Astrocyte (in vitro differentiated cells and primary cell): ENCODE data around the gene PPP1R11. TPM values are rescaled to one million over a fixed set of nuclear protein-coding genes. Genes with fewer than 3 reads are reported as not detected.

Experiments
- DNase-seq: peaks from one replicate; pipeline ENCODE4 v3.0.0-alpha.2; 2010; ENCODE audit warnings: low read depth
- FAIRE-seq: peaks from 2 replicates; lab custom pipeline; 2011; peaks lifted over from hg19 to GRCh38; lab: Jason Lieb, UNC
- H2AFZ ChIP-seq: 2 replicates; pipeline ENCODE4 v1.6.0; 2012; ENCODE audit warnings: low read depth, low read length, inconsistent platforms
- H3K27ac ChIP-seq: 2 replicates; pipeline ENCODE4 v1.5.1; 2011; ENCODE audit warnings: low read depth, low read length, inconsistent platforms
- H3K27me3 ChIP-seq: 2 replicates; pipeline ENCODE4 v1.6.0; 2011; ENCODE audit warnings: low read length, inconsistent platforms; ENCODE audit not compliant: insufficient read depth
- H3K36me3 ChIP-seq: 2 replicates; pipeline ENCODE4 v1.5.1; 2011; ENCODE audit warnings: low read length, inconsistent platforms; ENCODE audit not compliant: insufficient read depth
- H3K4me1 ChIP-seq: 2 replicates; pipeline ENCODE4 v1.5.1; 2011; ENCODE audit warnings: low read length, inconsistent platforms; ENCODE audit not compliant: insufficient read depth
- H3K4me2 ChIP-seq: 2 replicates; pipeline ENCODE4 v1.6.0; 2012; ENCODE audit warnings: low read length, inconsistent platforms
- H3K4me3 ChIP-seq: 2 replicates; pipeline ENCODE4 v1.5.1; 2011; ENCODE audit warnings: low read depth, mild to moderate bottlenecking, low read length, inconsistent platforms; ENCODE audit not compliant: insufficient read depth
- H3K79me2 ChIP-seq: 2 replicates; pipeline ENCODE4 v1.6.0; 2012; ENCODE audit warnings: mild to moderate bottlenecking, low read length, inconsistent platforms; ENCODE audit not compliant: insufficient read depth
- H3K9ac ChIP-seq: 2 replicates; pipeline ENCODE4 v1.6.0; 2012; ENCODE audit warnings: mild to moderate bottlenecking, low read length, inconsistent platforms
- H3K9me3 ChIP-seq: 2 replicates; pipeline ENCODE4 v1.5.1; 2012; ENCODE audit warnings: low read depth, mild to moderate bottlenecking, low read length, inconsistent platforms; ENCODE audit not compliant: insufficient read depth
- H4K20me1 ChIP-seq: 2 replicates; pipeline ENCODE4 v1.6.0; 2012; ENCODE audit warnings: low read length, inconsistent platforms; ENCODE audit not compliant: insufficient read depth
- H3K27ac Mint-ChIP-seq: one replicate; pipeline ENCODE4 v1.8.0; 2021; ENCODE audit warnings: mild to moderate bottlenecking, mixed read lengths; ENCODE audit not compliant: unreplicated experiment
- H3K27me3 Mint-ChIP-seq: one replicate; pipeline ENCODE4 v1.8.0; 2021; ENCODE audit warnings: low read depth, mixed read lengths; ENCODE audit not compliant: unreplicated experiment
- H3K36me3 Mint-ChIP-seq: one replicate; pipeline ENCODE4 v1.8.0; 2021; ENCODE audit warnings: low read depth, mixed read lengths; ENCODE audit not compliant: unreplicated experiment
- H3K4me1 Mint-ChIP-seq: one replicate; pipeline ENCODE4 v1.8.0; 2021; ENCODE audit warnings: low read depth, mixed read lengths; ENCODE audit not compliant: unreplicated experiment
- H3K4me3 Mint-ChIP-seq: one replicate; pipeline ENCODE4 v1.8.0; 2021; ENCODE audit warnings: mild to moderate bottlenecking, moderate library complexity, mixed read lengths; ENCODE audit not compliant: unreplicated experiment
- H3K9me3 Mint-ChIP-seq: one replicate; pipeline ENCODE4 v1.8.0; 2021; ENCODE audit warnings: mild to moderate bottlenecking, mixed read lengths; ENCODE audit not compliant: unreplicated experiment
- CTCF ChIP-seq: IDR thresholded peaks from 2 replicates; pipeline ENCODE4 v1.5.1; 2011; ENCODE audit warnings: low read depth, mild to moderate bottlenecking, inconsistent platforms, low read length, moderate library complexity; ENCODE audit not compliant: insufficient read depth
- EZH2 ChIP-seq: IDR thresholded peaks from 2 replicates; pipeline ENCODE4 v1.6.1; 2012; ENCODE audit warnings: mild to moderate bottlenecking, low read length, inconsistent platforms; ENCODE audit not compliant: insufficient read depth
- total RNA-seq: library from RNA; stranded (reverse); gene quantifications from 2 replicates; pipeline ENCODE4 v1.2.1, GENCODE V29; 2021

The PPP1R11 gene
- total RNA-seq, 1 donor from 2014 or later: 37.8 TPM

- no peaks in the 10 kb centered on the region for H4K20me1 ChIP-seq
- no peaks in the 10 kb centered on the region for H3K36me3 Mint-ChIP-seq
- H3K9ac ChIP-seq: no peak overlapping the region
- H3K27me3 Mint-ChIP-seq: no peaks in the 10 kb centered on the region
- H3K27ac Mint-ChIP-seq: no peak overlapping the region
- no peak overlapping the region for H3K27ac ChIP-seq
- FAIRE-seq (no peak), DNase-seq (no peak)
- H3K4me3 ChIP-seq: no peak overlapping the region
- H3K79me2 ChIP-seq: peaks cover 3% of the 10 kb centered on the region
- no peak overlapping the region for H2AFZ ChIP-seq
- no peaks in the 10 kb centered on the region for H3K27me3 ChIP-seq
- no peaks in the 10 kb centered on the region for H3K9me3 Mint-ChIP-seq
- H3K4me2 ChIP-seq: no peak overlapping the region
- no peaks in the 10 kb centered on the region for H3K4me1 Mint-ChIP-seq
- H3K36me3 ChIP-seq: no peaks in the 10 kb centered on the region
- H3K4me1 ChIP-seq: no peaks in the 10 kb centered on the region
- H3K9me3 ChIP-seq: no peaks in the 10 kb centered on the region
- no peak overlapping the region for H3K4me3 Mint-ChIP-seq
- no peak for TF ChIP-seq CTCF
- no peak for TF ChIP-seq EZH2
Measured at GRCh38 chr6:30035784-30036183, 31.2 kb upstream of the PPP1R11 start.

GRCh38 chr6:30037182-30037788, 29.7 kb upstream of the PPP1R11 start:
- Histone ChIP-seq H3K4me1 (no peaks in the 10 kb centered on the region), H4K20me1 (no peaks in the 10 kb centered on the region), H2AFZ (no peak overlapping the region), H3K27me3 (no peaks in the 10 kb centered on the region), H3K27ac (no peak overlapping the region), H3K4me2 (no peak overlapping the region), H3K36me3 (no peaks in the 10 kb centered on the region), H3K79me2 (peaks cover 3% of the 10 kb centered on the region), H3K4me3 (no peak overlapping the region), H3K9ac (no peak overlapping the region), H3K9me3 (no peaks in the 10 kb centered on the region)
- peaks cover 3% of the 10 kb centered on the region for H3K4me1 Mint-ChIP-seq
- FAIRE-seq: peak; percentile 17
- no peaks in the 10 kb centered on the region for H3K9me3 Mint-ChIP-seq
- no peaks in the 10 kb centered on the region for H3K27me3 Mint-ChIP-seq
- H3K4me3 Mint-ChIP-seq: no peak overlapping the region
- no peaks in the 10 kb centered on the region for H3K36me3 Mint-ChIP-seq
- TF ChIP-seq EZH2 (no peak), CTCF (peak; percentile 62)
- no peak for DNase-seq
- no peak overlapping the region for H3K27ac Mint-ChIP-seq

- H2AFZ ChIP-seq: no peak overlapping the region
- peaks cover 13% of the 10 kb centered on the region for H3K4me1 ChIP-seq
- DNase-seq (no peak), FAIRE-seq (no peak)
- H3K27me3 ChIP-seq: no peaks in the 10 kb centered on the region
- H3K4me3 ChIP-seq: no peak overlapping the region
- Mint-ChIP-seq H3K27ac (no peak overlapping the region), H3K9me3 (no peaks in the 10 kb centered on the region), H3K4me1 (peaks cover 24% of the 10 kb centered on the region), H3K4me3 (no peak overlapping the region), H3K36me3 (no peaks in the 10 kb centered on the region), H3K27me3 (no peaks in the 10 kb centered on the region)
- TF ChIP-seq CTCF: no peak
- TF ChIP-seq EZH2: no peak
- H3K4me2 ChIP-seq: no peak overlapping the region
- H3K27ac ChIP-seq: no peak overlapping the region
- H3K9me3 ChIP-seq: no peaks in the 10 kb centered on the region
- H3K9ac ChIP-seq: no peak overlapping the region
- H3K36me3 ChIP-seq: no peaks in the 10 kb centered on the region
- H4K20me1 ChIP-seq: peaks cover 4% of the 10 kb centered on the region
- H3K79me2 ChIP-seq: peaks cover 3% of the 10 kb centered on the region
Measured at GRCh38 chr6:30041221-30041620, 25.8 kb upstream of the PPP1R11 start.
